ENCODE data around the gene CCDC80. TPM values are rescaled to one million over a fixed set of nuclear protein-coding genes. Genes with fewer than 3 reads are reported as not detected.
"Not testable (repeated sequence)": the region's sequence is repeated elsewhere in the genome, so short reads cannot be mapped to it uniquely, and the experiment has no call there.

Gene CCDC80
- total RNA-seq, 4 donors from 2014 or later = 8.0 to 32.2 (median 17.1) TPM

- 95% methylated on average over 1 of the region's 1 CpG for WGBS
- Histone ChIP-seq H3K36me3 (peaks cover 50% of the 10 kb centered on the region), H3K4me1 (peaks cover 4% of the 10 kb centered on the region), H3K27me3 (no peaks in the 10 kb centered on the region), H3K9me3 (no peaks in the 10 kb centered on the region), H3K27ac (no peak overlapping the region), H3K4me3 (no peak overlapping the region)
- TF ChIP-seq POLR2A (IDR thresholded peaks at IDR 0.05) = no peak
- no peak for TF ChIP-seq CTCF (IDR thresholded peaks at IDR 0.05)
- TF ChIP-seq EP300 (IDR thresholded peaks at IDR 0.05) = no peak
- TF ChIP-seq POLR2AphosphoS5 (IDR thresholded peaks at IDR 0.05) = no peak
- no peak for DNase-seq (ENCODE audit: low spot score in 2 of 2)
Measured at GRCh38 chr3:112572701-112573100, 68.2 kb downstream of the CCDC80 start.

GRCh38 chr3:112569265-112569664 lies 71.7 kb downstream of the CCDC80 start:
- no peak for TF ChIP-seq POLR2A (IDR thresholded peaks at IDR 0.05)
- TF ChIP-seq EP300 (IDR thresholded peaks at IDR 0.05) = no peak
- no peak for TF ChIP-seq POLR2AphosphoS5 (IDR thresholded peaks at IDR 0.05)
- no peak for TF ChIP-seq CTCF (IDR thresholded peaks at IDR 0.05)
- DNase-seq (ENCODE audit: low spot score in 2 of 2) = no peak
- WGBS = 24% methylated on average over 1 of the region's 1 CpG
- Histone ChIP-seq H3K27ac (no peak overlapping the region), H3K4me3 (no peak overlapping the region), H3K9me3 (no peaks in the 10 kb centered on the region), H3K27me3 (no peaks in the 10 kb centered on the region), H3K4me1 (peaks cover 4% of the 10 kb centered on the region), H3K36me3 (peaks cover 47% of the 10 kb centered on the region)

GRCh38 chr3:112568642-112569041 lies 72.3 kb downstream of the CCDC80 start:
- WGBS = 83% methylated on average over 2 of the region's 2 CpGs
- no peak for DNase-seq (ENCODE audit: low spot score in 2 of 2)
- Histone ChIP-seq H3K36me3 (peaks cover 40% of the 10 kb centered on the region), H3K27ac (no peak overlapping the region), H3K4me3 (no peak overlapping the region), H3K27me3 (no peaks in the 10 kb centered on the region), H3K4me1 (peaks cover 6% of the 10 kb centered on the region), H3K9me3 (no peaks in the 10 kb centered on the region)
- TF ChIP-seq POLR2AphosphoS5 (IDR thresholded peaks at IDR 0.05) (no peak), EP300 (IDR thresholded peaks at IDR 0.05) (no peak), POLR2A (IDR thresholded peaks at IDR 0.05) (no peak), CTCF (IDR thresholded peaks at IDR 0.05) (no peak)

GRCh38 chr3:112564940-112565305 lies 76.0 kb downstream of the CCDC80 start:
- TF ChIP-seq POLR2A (IDR thresholded peaks at IDR 0.05) (no peak), CTCF (IDR thresholded peaks at IDR 0.05) (no peak), EP300 (IDR thresholded peaks at IDR 0.05) (no peak), POLR2AphosphoS5 (IDR thresholded peaks at IDR 0.05) (no peak)
- DNase-seq (ENCODE audit: low spot score in 2 of 2) = no peak
- Histone ChIP-seq H3K27me3 (no peaks in the 10 kb centered on the region), H3K4me3 (no peak overlapping the region), H3K4me1 (peaks cover 24% of the 10 kb centered on the region), H3K36me3 (peaks cover 17% of the 10 kb centered on the region), H3K9me3 (no peaks in the 10 kb centered on the region), H3K27ac (no peak overlapping the region)

GRCh38 chr3:112564247-112564939 lies 76.5 kb downstream of the CCDC80 start:
- H3K27ac ChIP-seq; H3K9me3 ChIP-seq; H3K27me3 ChIP-seq; DNase-seq (ENCODE audit: low spot score in 2 of 2); H3K4me3 ChIP-seq: not testable (repeated sequence)
- 91% methylated on average over 13 of the region's 15 CpGs for WGBS
- Histone ChIP-seq H3K36me3 (peaks cover 11% of the 10 kb centered on the region), H3K4me1 (peaks cover 30% of the 10 kb centered on the region)

All from suprapubic skin (tissue), 4 donors.